Measurements from ENCODE around the gene ESYT2.

GRCh38 chr7:158706273-158706704, 123.0 kb downstream of the ESYT2 start:
- no peak for TF ChIP-seq CTCF (conservative IDR thresholded peaks at IDR 0.05 in 1 of 2, IDR thresholded peaks at IDR 0.05 in 1 of 2; ENCODE audit: low read depth in 1 of 2, low read length in 2 of 2)
- no peak for TF ChIP-seq EZH2 (IDR thresholded peaks at IDR 0.05; ENCODE audit: low read length, missing control alignments)

Measured in fibroblast of lung (primary cell).